ENCODE measurements around the gene IPO4. TPM values are rescaled to one million over a fixed set of nuclear protein-coding genes. Genes with fewer than 3 reads are reported as not detected.
"Not testable (repeated sequence)": the region's sequence is repeated elsewhere in the genome, so short reads cannot be mapped to it uniquely, and the experiment has no call there.

IPO4 gene
- total RNA-seq, 1 donor from 2014 or later, result 80.3 TPM

DNA sequence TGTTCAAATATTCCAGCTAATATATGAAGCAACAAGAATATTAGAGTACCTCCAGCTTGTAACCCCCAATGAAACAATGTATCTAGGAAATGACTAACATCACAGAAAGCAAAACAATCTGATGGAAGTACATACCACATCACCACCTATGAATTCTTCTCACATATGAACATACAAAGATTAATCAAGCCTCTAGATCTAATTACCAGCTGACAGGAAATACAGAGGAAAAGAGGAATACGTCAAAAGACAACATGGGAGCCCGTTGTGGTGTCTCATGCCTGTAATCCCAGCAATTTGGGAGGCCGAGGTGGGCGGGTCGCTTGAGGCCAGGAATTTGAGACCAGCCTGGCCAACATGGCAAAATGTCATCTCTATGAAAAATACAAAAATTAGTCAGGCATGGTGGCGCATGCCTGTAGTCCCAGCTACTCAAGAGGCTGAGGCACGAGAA lies 36.0 kb upstream of the IPO4 start:
- Mint-ChIP-seq H3K9me3 (no peaks in the 10 kb centered on the region), H3K4me3 (no peak overlapping the region), H3K36me3 (ENCODE audit: low read depth) (peaks cover 26% of the 10 kb centered on the region), H3K4me1 (peaks cover 12% of the 10 kb centered on the region), H3K27me3 (no peaks in the 10 kb centered on the region), H3K27ac (no peak overlapping the region)
- DNase-seq (no peak), ATAC-seq (ENCODE audit: low read depth) (no peak)
- CTCF ChIA-PET, result no interaction called here
- intact Hi-C loops (cut with micrococcal nuclease), result no loop called here
- POLR2A ChIA-PET, result interaction anchor here (0.6 to 1.0 kb wide), 2 partner anchors 110 to 122 kb away, joined by 3 to 5 read pairs; partner anchors contain the start of genes DCAF11 and NRL
- TF ChIP-seq, protein P1, sequence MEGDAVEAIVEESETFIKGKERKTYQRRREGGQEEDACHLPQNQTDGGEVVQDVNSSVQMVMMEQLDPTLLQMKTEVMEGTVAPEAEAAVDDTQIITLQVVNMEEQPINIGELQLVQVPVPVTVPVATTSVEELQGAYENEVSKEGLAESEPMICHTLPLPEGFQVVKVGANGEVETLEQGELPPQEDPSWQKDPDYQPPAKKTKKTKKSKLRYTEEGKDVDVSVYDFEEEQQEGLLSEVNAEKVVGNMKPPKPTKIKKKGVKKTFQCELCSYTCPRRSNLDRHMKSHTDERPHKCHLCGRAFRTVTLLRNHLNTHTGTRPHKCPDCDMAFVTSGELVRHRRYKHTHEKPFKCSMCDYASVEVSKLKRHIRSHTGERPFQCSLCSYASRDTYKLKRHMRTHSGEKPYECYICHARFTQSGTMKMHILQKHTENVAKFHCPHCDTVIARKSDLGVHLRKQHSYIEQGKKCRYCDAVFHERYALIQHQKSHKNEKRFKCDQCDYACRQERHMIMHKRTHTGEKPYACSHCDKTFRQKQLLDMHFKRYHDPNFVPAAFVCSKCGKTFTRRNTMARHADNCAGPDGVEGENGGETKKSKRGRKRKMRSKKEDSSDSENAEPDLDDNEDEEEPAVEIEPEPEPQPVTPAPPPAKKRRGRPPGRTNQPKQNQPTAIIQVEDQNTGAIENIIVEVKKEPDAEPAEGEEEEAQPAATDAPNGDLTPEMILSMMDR (IDR thresholded peaks at IDR 0.05), result no peak

DNA sequence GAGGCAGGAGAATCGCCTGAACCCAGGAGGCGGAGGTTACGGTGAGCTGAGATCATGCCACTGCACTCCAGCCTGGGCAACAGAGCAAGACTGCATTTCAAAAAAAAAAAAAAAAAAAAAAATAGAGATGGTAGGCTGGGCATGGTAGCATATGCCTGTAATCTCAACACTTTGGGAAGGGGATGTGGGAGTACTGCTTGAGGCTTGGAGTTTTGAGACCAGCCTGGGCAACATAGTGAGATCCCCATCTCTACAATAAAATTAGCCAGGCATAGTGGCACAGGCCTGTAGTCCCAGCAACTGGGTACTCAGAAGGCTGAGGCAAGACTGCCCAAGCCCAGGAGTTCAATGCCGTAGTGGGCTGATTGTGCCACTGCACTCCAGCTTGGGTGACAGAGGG lies 34.4 kb upstream of the IPO4 start:
- H3K9me3 Mint-ChIP-seq; CTCF ChIA-PET; ATAC-seq (ENCODE audit: low read depth); DNase-seq; H3K4me3 Mint-ChIP-seq; H3K27me3 Mint-ChIP-seq; intact Hi-C loops (cut with micrococcal nuclease); H3K27ac Mint-ChIP-seq: not testable (repeated sequence)
- Mint-ChIP-seq H3K4me1 (peaks cover 11% of the 10 kb centered on the region), H3K36me3 (ENCODE audit: low read depth) (peaks cover 25% of the 10 kb centered on the region)
- POLR2A ChIA-PET, result interaction anchor here (1.2 kb wide), 1 partner anchor 15 kb away, joined by 7 read pairs; no protein-coding TSS in a partner anchor

GRCh38 chr14:24219521-24219920 lies 30.9 kb upstream of the IPO4 start:
- Mint-ChIP-seq H3K4me1 (peaks cover 22% of the 10 kb centered on the region), H3K9me3 (no peaks in the 10 kb centered on the region), H3K27me3 (no peaks in the 10 kb centered on the region), H3K36me3 (ENCODE audit: low read depth) (peaks cover 22% of the 10 kb centered on the region), H3K4me3 (no peak overlapping the region), H3K27ac (no peak overlapping the region)
- POLR2A ChIA-PET, result interaction anchor here (0.7 to 1.8 kb wide), 4 partner anchors 23 to 210 kb away, joined by 4 to 15 read pairs (median 8); partner anchors contain the start of genes KHNYN, TINF2 and TM9SF1
- ATAC-seq (ENCODE audit: low read depth) (no peak), DNase-seq (no peak)
- CTCF ChIA-PET, result interaction anchor here (1.0 to 1.2 kb wide), 2 partner anchors 77 to 89 kb away, joined by 4 read pairs; no protein-coding TSS in a partner anchor
- intact Hi-C loops (cut with micrococcal nuclease), result no loop called here
- TF ChIP-seq, protein P1 (IDR thresholded peaks at IDR 0.05), result no peak

DNA sequence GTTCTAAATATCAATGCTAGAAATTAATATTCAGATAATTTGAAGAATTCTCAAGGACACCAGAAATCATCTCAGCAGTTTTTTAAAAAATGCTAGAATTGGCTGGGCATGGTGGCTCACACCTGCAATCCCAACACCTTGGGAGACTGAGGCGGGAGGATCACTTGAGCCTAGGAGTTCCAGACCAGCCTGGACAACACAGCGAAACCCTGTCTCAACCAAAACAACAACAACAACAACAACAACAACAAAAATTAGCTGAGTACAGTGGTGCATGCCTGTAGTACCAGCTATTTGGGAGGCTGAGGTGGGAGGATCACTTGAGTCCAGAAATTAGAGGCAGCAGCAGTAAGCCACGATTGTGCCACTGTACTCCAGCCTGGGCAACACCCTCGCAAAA lies 30.5 kb upstream of the IPO4 start:
- Mint-ChIP-seq H3K9me3 (no peaks in the 10 kb centered on the region), H3K27me3 (no peaks in the 10 kb centered on the region), H3K36me3 (ENCODE audit: low read depth) (peaks cover 24% of the 10 kb centered on the region), H3K27ac (no peak overlapping the region), H3K4me3 (no peak overlapping the region), H3K4me1 (peaks cover 25% of the 10 kb centered on the region)
- DNase-seq, result no peak
- intact Hi-C loops (cut with micrococcal nuclease), result no loop called here
- TF ChIP-seq, protein P1 (IDR thresholded peaks at IDR 0.05), result no peak
- no peak for ATAC-seq (ENCODE audit: low read depth)
- POLR2A ChIA-PET, result interaction anchor here (0.7 to 1.8 kb wide), 3 partner anchors 23 to 211 kb away, joined by 6 to 15 read pairs (median 9); partner anchors contain the start of genes KHNYN and TINF2
- CTCF ChIA-PET, result interaction anchor here (1.0 kb wide), 1 partner anchor 78 kb away, joined by 4 read pairs; no protein-coding TSS in a partner anchor

DNA sequence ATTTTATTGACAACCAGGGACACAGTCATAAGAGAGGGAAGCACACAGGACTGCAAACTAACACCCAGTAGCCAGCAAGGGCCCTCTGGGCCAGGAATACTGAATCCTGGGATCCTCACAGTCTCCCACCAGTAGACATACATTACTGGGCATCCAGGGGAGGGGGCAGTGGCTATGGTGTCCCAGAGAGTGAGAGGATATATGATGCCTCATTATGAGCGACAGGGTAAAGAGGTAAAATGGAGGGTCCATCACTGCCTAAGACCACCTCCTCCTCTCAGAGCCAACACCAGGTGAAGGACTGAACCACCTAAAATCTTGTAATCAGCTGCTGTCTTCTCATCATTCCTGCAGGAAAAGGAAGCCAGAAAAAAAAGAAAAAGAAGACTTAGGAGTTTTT lies 28.3 kb upstream of the IPO4 start:
- not testable (repeated sequence) for H3K27ac Mint-ChIP-seq; DNase-seq; H3K27me3 Mint-ChIP-seq; H3K4me3 Mint-ChIP-seq; ATAC-seq (ENCODE audit: low read depth); H3K9me3 Mint-ChIP-seq
- H3K4me1 Mint-ChIP-seq, result peaks cover 43% of the 10 kb centered on the region
- POLR2A ChIA-PET, result interaction anchor here (1.6 kb wide), 1 partner anchor 54 kb away, joined by 9 read pairs; the partner anchor contains the start of gene RABGGTA
- CTCF ChIA-PET, result interaction anchor here (2.1 to 5.6 kb wide), 3 partner anchors 25 to 92 kb away, joined by 15 to 37 read pairs (median 20); partner anchors contain the start of genes CIDEB, LTB4R2 and TINF2
- H3K36me3 Mint-ChIP-seq (ENCODE audit: low read depth), result peaks cover 32% of the 10 kb centered on the region
- intact Hi-C loops (cut with micrococcal nuclease), result loop anchor here (1.0 kb wide), 5 partner anchors 15 to 91 kb away; partner anchors contain the start of genes GMPR2, IRF9, NEDD8 and RABGGTA

- DNase-seq (no peak), ATAC-seq (ENCODE audit: low read depth) (no peak)
- Mint-ChIP-seq H3K4me1 (peaks cover 49% of the 10 kb centered on the region), H3K36me3 (ENCODE audit: low read depth) (peaks cover 37% of the 10 kb centered on the region), H3K27me3 (no peaks in the 10 kb centered on the region), H3K4me3 (peak overlapping the region; percentile 93), H3K27ac (peak overlapping the region; percentile 95), H3K9me3 (no peaks in the 10 kb centered on the region)
- ChIA-PET POLR2A (interaction anchor here (0.6 to 6.6 kb wide), 31 partner anchors 9 to 220 kb away, joined by 3 to 143 read pairs (median 5); partner anchors contain the start of genes CARMIL3, CBLN3, CIDEB and DCAF11), CTCF (interaction anchor here (0.9 to 5.6 kb wide), 12 partner anchors 13 to 216 kb away, joined by 3 to 37 read pairs (median 6); partner anchors contain the start of genes CIDEB, IRF9, LTB4R2 and TINF2)
- intact Hi-C loops (cut with micrococcal nuclease), result loop anchor here (1.0 kb wide), 5 partner anchors 16 to 92 kb away; partner anchors contain the start of genes GMPR2, IRF9, NEDD8 and RABGGTA
- TF ChIP-seq, protein P1 (IDR thresholded peaks at IDR 0.05), result no peak
These were observed 27.7 kb upstream of the IPO4 start for GRCh38 chr14:24216345-24216699.

Measured in activated B cell treated with CpG ODN at 0.5 μM for 24 hours (primary cell).